ENCODE data around the gene CYP27B1.
"Not testable (repeated sequence)": the region's sequence is repeated elsewhere in the genome, so short reads cannot be mapped to it uniquely, and the experiment has no call there.

Gene CYP27B1

DNA sequence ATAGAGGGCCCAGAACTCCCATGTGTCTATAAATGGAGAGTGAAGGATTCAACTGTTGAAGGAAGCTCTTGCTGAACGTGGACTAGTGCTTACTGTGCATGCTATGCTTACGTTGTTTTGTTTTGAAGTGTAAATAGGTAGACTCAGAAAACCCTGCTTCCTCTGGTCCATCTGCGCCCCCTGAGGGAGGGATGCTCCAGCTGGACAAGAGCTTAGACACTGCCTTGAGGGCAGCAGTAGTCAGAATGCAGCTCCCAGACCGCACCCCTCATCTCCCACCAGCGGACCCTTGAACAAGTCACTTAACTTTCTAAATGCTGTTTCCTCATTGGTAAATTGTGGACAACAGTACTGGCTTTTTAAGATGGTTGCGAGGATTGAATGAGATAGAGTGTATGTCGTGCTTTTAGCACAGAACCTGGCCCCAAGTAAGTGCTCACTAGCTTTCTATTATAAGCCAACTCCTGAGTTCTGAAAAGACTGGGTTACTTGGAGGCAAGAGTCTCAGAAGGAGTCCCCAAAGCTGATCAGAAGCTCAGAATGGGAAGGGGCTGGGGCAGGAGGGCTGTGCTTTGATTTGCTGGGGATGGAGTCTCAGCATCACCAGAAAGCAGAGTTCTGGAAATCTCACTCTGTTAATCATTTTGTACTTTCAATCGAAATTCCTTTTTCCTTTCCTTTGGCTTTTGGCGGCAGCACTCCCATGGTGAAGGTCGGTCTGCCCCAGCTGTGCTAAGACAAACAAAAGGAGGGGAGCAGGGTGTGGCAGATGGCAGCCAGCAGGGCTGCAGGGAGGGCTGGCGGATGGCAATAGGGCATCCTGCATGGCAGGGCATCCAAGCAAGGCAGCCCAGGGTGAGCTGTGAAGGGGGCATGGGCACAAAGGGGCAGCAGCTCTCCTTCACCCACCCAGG, 43.9 kb downstream of the CYP27B1 start:
- DNase-seq (ENCODE audit: low read depth), result no peak

DNA sequence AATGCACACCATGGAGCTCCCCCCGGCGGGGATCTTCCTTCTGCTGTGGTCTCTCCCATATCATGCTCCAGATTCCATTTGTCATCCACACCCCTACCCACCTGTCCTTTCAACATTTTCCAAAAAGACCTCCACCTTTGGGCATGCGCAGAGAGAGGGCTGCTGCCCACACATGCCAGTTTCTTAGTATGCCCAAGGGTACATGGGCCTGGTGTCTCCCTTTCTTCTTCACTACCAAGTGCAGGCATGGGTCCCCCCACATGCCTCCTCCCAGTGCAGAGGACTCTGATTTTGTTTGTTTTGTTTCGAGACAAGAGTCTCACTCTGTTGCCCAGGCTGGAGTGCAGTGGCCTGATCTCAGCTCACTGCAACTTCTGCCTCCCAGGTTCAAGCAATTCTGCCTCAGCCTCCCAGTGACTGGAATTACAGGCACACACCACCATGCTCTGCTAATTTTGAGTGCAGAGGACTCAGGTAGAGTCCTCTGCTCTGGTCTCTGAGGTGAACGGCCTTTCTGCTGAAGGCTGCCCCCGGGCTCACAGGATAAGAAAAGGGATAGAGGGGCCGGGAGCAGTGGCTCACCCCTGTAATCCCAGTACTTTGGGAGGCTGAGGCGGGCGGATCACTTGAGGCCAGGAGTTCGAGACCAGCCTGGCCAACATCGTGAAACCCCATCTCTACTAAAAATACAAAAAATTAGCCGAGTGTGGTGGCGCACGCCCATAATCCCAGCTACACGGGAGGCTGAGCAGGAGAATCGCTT, 44.9 kb downstream of the CYP27B1 start:
- not testable (repeated sequence) for DNase-seq (ENCODE audit: low read depth)

DNA sequence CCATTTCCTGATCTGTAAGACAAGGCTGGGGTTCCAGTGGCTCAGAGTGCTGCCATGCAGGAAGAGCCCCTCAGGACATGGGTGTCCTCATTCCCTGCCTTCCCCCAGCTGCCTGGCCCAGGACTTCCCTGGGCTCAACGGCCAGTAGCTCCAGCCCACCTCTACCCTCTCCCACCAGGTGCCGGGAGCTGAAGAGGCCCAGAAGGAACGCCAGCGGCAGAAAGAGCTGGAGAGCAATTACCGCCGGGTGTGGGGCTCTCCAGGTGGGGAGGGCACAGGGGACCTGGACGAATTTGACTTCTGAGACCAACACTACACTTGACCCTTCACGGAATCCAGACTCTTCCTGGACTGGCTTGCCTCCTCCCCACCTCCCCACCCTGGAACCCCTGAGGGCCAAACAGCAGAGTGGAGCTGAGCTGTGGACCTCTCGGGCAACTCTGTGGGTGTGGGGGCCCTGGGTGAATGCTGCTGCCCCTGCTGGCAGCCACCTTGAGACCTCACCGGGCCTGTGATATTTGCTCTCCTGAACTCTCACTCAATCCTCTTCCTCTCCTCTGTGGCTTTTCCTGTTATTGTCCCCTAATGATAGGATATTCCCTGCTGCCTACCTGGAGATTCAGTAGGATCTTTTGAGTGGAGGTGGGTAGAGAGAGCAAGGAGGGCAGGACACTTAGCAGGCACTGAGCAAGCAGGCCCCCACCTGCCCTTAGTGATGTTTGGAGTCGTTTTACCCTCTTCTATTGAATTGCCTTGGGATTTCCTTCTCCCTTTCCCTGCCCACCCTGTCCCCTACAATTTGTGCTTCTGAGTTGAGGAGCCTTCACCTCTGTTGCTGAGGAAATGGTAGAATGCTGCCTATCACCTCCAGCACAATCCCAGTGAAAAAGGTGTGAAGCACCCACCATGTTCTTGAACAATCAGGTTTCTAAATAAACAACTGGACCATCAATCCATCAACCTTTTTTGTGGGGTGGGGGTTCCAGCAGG, 46.0 kb downstream of the CYP27B1 start:
- no peak for DNase-seq (ENCODE audit: low read depth)

DNA sequence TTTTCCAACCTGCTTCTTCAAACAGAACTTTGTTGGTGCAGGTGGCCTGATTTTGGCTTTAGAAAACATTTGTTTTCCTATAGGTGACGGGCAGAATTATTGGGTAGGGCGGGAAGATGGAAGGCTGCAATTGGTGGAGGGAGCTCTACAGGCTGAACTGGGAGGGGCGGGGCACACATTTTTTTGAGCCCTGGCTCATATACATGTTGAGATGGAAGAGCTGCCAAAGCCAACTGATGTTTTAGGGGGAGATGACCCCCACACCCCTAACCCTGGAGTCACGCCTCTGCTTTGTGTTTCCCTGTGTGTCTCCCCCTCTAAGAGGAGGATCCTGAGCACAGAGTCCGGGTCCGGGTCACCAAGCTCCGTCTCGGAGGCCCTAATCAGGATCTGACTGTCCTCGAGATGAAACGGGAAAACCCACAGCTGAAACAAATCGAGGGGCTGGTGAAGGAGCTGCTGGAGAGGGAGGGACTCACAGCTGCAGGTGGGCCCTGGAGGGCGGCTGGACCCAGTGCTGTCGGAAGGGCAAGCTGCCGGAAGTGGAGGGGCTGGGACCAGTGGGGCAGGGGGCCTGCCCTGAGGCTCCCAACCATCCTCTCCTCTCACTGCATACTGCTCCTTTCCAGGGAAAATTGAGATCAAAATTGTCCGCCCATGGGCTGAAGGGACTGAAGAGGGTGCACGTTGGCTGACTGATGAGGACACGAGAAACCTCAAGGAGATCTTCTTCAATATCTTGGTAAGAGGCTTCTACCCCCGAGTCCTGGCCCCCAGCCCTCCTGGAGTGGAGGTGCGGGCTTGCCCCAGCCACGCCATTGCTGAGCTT, 46.9 kb downstream of the CYP27B1 start:
- DNase-seq (ENCODE audit: low read depth), result no peak

DNA sequence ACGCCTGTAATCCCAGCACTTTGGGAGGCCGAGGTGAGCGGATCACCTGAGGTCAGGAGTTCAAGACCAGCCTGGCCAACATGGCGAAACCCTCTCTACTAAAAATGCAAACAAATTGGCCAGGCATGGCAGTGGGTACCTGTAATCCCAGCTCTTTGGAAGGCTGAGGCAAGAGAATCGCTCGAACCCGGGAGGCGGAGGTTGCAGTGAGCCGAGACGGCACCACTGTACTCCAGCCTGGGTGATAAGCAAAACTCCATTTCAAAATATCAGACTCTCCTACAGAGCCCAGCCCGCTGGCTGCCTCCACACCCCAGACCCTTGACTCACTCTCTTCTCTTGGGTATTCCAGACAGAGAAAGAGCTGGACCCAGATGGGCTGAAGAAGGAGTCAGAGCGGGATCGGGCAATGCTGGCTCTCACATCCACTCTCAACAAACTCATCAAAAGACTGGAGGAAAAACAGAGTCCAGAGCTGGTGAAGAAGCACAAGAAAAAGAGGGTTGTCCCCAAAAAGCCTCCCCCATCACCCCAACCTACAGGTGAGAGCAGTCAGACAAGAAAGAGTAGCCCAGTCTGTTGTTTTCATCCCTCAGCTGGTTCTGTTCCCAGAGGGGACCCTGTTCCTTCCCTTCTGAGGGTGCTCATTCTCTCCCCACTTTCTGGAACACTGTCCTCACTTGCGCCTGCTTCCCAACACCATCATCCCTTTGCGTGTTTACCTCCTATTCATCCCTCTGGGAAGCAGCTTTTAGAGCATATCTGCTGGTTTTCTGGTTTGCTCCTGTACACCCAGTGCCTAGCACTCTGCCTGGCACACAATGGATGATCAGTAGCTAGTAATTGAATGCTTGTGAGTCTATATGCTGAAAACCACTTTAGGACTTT, 48.0 kb downstream of the CYP27B1 start:
- DNase-seq (ENCODE audit: low read depth), result no peak

DNA sequence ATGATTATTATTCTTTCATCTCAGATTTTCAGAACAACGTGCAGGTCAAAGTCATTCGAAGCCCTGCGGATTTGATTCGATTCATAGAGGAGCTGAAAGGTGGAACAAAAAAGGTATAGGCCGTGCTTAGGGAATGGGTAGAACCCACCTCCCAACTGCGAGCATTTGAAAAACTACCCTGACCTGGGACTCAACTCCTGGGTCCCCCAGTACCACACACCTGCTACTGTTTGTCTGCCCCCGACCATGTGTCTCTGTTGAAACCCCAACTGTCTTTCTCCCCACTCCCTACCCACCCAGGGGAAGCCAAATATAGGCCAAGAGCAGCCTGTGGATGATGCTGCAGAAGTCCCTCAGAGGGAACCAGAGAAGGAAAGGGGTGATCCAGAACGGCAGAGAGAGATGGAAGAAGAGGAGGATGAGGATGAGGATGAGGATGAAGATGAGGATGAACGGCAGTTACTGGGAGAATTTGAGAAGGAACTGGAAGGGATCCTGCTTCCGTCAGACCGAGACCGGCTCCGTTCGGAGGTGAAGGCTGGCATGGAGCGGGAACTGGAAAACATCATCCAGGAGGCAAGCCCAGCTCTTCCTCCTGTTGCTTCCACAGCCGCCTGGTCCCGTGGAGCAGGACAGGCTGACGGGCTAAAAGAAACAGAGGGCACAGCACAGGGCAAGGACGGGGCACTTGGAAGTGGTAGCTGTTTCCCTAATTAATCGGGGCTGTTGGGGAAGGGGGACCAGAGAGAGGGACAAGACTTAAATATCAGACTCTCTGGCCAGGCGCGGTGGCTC, 48.8 kb downstream of the CYP27B1 start:
- DNase-seq (ENCODE audit: low read depth), result no peak

DNA sequence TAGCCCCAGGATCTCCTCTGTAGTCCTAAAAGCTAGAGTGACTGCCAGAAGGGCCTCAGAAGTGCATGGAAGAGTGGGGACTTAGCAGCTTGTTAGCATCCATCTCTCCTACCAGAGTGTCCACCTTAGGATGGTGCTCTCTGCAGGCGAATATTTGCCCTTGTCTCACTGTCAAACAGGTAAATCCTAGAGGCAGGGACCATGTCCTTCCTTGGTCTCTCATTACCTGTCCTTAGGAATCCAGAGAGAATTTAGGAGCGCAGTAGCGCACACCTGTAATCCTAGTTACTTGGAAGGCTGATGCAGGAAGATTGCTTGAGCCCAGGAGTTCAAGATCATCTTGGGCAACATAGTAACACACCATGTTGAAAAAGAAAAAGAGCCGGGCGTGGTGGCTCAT, 49.7 kb downstream of the CYP27B1 start:
- DNase-seq (ENCODE audit: low read depth), result no peak

DNA sequence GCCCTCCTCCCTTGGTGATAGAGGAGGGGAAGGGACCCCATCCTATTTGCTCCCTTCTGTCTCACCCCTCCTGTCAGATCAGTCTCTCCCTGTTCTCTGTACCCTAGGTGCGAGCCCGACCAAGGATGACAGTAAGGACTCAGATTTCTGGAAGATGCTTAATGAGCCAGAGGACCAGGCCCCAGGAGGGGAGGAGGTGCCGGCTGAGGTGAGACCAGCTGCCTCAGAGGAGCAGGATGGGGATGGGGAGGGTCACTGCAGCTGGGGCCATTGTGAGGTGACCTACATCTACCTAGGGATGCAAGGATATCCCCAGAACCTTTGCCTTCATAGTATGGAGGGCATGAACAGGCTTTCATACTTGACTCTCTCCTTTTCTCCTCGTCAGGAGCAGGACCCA, 50.6 kb downstream of the CYP27B1 start:
- DNase-seq (ENCODE audit: low read depth), result no peak

DNA sequence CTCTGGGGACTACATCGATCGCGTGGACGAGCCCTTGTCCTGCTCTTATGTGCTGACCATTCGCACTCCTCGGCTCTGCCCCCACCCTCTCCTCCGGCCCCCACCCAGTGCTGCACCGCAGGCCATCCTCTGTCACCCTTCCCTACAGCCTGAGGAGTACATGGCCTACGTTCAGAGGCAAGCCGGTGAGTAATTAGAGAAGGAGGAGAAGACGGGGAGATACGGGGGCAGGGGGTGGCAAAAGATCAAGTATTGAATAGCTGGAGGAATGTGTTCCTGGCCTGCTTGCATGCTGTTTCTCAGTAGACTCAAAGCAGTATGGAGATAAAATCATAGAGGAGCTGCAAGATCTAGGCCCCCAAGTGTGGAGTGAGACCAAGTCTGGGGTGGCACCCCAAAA, 51.1 kb downstream of the CYP27B1 start:
- no peak for DNase-seq (ENCODE audit: low read depth)

DNA sequence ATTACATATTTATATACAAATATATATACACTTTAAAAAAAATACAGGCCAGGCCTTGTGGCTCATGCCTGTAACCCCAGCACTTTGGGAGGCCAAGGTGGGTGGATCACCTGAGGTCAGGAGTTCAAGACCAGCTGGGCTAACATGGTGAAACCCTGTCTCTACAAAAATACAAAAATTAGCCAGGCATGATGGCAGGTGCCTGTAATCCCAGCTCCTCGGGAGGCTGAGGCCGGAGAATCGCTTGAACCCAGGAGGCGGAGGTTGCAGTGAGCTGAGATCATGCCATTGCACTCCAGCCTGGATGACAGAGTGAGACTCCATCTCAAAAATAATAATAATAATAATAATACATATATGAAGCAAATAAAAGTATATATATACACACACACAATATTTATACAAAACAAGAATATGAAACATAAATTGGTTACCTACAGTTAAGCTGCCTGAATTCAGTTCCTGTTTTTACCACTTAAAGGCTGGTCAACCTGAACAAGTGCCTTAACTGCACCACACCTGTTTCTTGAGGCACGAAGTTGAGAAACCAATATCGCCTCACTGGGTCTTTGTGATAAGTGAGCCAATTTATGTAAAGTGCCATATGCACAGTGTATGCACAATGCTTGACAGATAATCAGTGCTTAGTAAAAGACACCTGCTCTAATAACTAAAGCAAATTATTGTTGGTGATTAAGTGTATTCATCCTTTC, 51.7 kb downstream of the CYP27B1 start:
- DNase-seq (ENCODE audit: low read depth), result not testable (repeated sequence)

DNA sequence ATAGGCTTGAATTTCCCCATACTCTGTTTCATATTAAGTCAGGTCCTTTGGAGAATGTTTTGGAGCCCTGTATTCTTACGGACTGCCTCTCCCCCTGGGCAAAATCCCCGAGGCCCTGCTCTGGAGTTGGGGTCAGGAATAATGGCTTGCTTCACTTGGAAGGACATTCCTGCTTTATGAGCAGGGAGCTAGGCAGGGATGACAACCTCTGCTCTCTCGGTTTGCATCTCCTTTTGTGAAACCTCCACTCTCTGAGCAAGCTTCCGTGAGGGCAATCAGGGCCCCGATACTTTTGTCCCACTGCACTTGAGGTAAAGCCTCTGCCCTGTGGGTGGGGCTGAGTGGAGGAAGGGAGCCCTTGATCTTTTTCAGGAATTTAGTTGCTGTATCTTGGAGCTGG, 53.7 kb downstream of the CYP27B1 start:
- DNase-seq (ENCODE audit: low read depth), result no peak

DNA sequence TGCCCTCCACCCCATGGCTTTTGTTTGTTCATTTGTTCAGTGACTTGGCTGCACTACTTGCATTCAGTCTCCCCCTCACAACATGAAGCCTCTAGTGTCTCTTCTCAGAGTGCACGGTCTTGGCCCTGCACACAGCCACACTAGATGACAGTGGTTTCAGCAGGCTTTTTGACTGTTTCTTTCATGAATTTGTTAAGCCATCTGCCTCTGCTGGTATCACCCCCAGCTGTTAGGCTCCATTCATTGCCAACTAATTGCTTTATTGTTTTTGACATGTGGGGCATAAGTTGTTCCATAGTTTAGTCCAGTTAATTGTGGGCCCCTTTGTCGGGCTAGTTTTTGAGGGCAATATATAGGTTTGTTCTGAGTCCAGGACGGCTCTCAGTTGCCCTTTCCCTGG, 54.2 kb downstream of the CYP27B1 start:
- no peak for DNase-seq (ENCODE audit: low read depth)

Data from T-helper 22 cell (primary cell).